ENCODE results near the gene CIB4. TPM values are rescaled to one million over a fixed set of nuclear protein-coding genes. Genes with fewer than 3 reads are reported as not detected.

Gene CIB4
- total RNA-seq, 5 donors from 2014 or later (not counting 1 experiment from before 2014, with no cell fraction given) = not detected

- no peaks in the 10 kb centered on the region for H3K36me3 ChIP-seq (ENCODE audit: control insufficient read depth in 2 of 2, extremely low read depth in 1 of 2, insufficient read depth in 1 of 2, low read length in 1 of 2)
- Mint-ChIP-seq H3K4me3 (no peak overlapping the region), H3K27ac (no peak overlapping the region), H3K27me3 (peaks cover 13 to 37% of the 10 kb centered on the region in 2 donors), H3K4me1 (peaks cover 0 to under 1% (median 0%) of the 10 kb centered on the region in 3 donors), H3K36me3 (no peaks in the 10 kb centered on the region), H3K9me3 (no peaks in the 10 kb centered on the region)
- ChIA-PET CTCF (interaction anchor here in 1 of 2 donors (0.5 to 0.6 kb wide), 2 partner anchors 245 to 731 kb away, joined by 3 to 6 read pairs; no protein-coding TSS in a partner anchor), POLR2A (no interaction called here)
- no peaks in the 10 kb centered on the region for H3K9me3 ChIP-seq
- no peak overlapping the region for H3K27ac ChIP-seq (ENCODE audit: low read length)
- no peak overlapping the region for H3K4me3 ChIP-seq (ENCODE audit: control insufficient read depth in 1 of 2, extremely low read depth in 1 of 2, low read length in 1 of 2)
- DNase-seq (no peak), ATAC-seq (replicated peaks in 1 of 4) (no peak)
- H3K4me1 ChIP-seq (ENCODE audit: control insufficient read depth in 1 of 2, extremely low read depth in 1 of 2, insufficient read depth in 2 of 2, low read length in 2 of 2) = peaks cover 0 to 2% of the 10 kb centered on the region in 2 experiments
- peaks cover 0 to 56% of the 10 kb centered on the region in 2 experiments for H3K27me3 ChIP-seq (replicated peaks in 1 of 2; ENCODE audit: control insufficient read depth in 2 of 2, extremely low read depth in 1 of 2, insufficient read depth in 2 of 2, low read length in 1 of 2)
- WGBS (ENCODE audit: insufficient coverage) = 47% methylated on average over 3 of the region's 8 CpGs
These were observed 68.6 kb downstream of the CIB4 start for GRCh38 chr2:26572591-26572990.

DNA sequence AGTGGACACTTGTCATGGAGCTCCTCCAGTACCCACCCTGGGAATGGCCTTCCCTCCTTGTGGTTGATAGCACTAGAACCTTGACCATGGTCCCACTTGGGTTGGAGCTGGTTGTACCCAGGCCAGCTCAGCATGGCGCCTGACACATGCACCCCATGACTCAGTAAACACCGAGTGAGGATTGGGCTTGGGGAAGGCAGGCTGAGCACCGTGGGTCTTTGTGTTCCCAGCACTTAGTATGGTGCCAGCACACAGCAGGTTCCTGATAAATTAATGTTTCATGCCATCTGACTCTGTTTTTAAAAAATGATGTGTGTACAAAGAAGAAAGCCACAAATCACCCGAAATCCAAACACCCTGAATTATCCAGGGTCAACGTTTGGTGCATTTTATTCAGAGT lies 69.8 kb downstream of the CIB4 start:
- WGBS (ENCODE audit: insufficient coverage) = 60% methylated on average over 1 of the region's 5 CpGs

DNA sequence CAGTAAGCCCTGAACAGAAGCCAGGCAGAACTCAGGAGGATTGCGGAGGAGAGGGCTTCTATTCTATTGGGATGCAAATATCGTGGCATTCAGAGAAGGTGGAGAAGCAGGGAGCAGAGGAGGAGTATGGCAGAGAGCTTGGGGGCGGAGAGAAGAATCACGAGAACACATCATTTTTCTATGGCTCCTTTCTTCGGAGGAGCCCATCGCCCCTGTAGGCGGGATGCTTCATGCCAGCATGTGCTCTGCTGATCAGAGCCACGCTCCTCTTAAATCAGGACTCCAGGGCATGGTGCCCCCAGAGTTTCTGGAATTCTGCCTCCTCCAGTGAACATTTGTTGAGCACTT lies 71.1 kb downstream of the CIB4 start:
- Mint-ChIP-seq H3K27me3 (peaks cover 19 to 45% of the 10 kb centered on the region in 2 donors), H3K36me3 (no peaks in the 10 kb centered on the region), H3K27ac (no peak overlapping the region), H3K9me3 (no peaks in the 10 kb centered on the region), H3K4me1 (no peaks in the 10 kb centered on the region), H3K4me3 (no peak overlapping the region)
- ChIA-PET CTCF (no interaction called here), POLR2A (no interaction called here)
- Histone ChIP-seq H3K4me1 (ENCODE audit: control insufficient read depth in 1 of 2, extremely low read depth in 1 of 2, insufficient read depth in 2 of 2, low read length in 2 of 2) (no peaks in the 10 kb centered on the region), H3K27ac (ENCODE audit: low read length) (no peak overlapping the region), H3K27me3 (replicated peaks in 1 of 2; ENCODE audit: control insufficient read depth in 2 of 2, extremely low read depth in 1 of 2, insufficient read depth in 2 of 2, low read length in 1 of 2) (peaks cover 0 to 45% of the 10 kb centered on the region in 2 experiments), H3K36me3 (ENCODE audit: control insufficient read depth in 2 of 2, extremely low read depth in 1 of 2, insufficient read depth in 1 of 2, low read length in 1 of 2) (no peaks in the 10 kb centered on the region), H3K9me3 (no peaks in the 10 kb centered on the region), H3K4me3 (ENCODE audit: control insufficient read depth in 1 of 2, extremely low read depth in 1 of 2, low read length in 1 of 2) (no peak overlapping the region)
- 81% methylated on average over 8 of the region's 8 CpGs for WGBS (ENCODE audit: insufficient coverage)
- ATAC-seq (replicated peaks in 1 of 4) = no peak
- no peak for DNase-seq

More for the DNA sequence above, 69.8 kb downstream of the CIB4 start:
- Histone ChIP-seq H3K4me3 (ENCODE audit: control insufficient read depth in 1 of 2, extremely low read depth in 1 of 2, low read length in 1 of 2) (no peak overlapping the region), H3K27me3 (replicated peaks in 1 of 2; ENCODE audit: control insufficient read depth in 2 of 2, extremely low read depth in 1 of 2, insufficient read depth in 2 of 2, low read length in 1 of 2) (peaks cover 0 to 43% of the 10 kb centered on the region in 2 experiments), H3K36me3 (ENCODE audit: control insufficient read depth in 2 of 2, extremely low read depth in 1 of 2, insufficient read depth in 1 of 2, low read length in 1 of 2) (no peaks in the 10 kb centered on the region), H3K4me1 (ENCODE audit: control insufficient read depth in 1 of 2, extremely low read depth in 1 of 2, insufficient read depth in 2 of 2, low read length in 2 of 2) (no peaks in the 10 kb centered on the region), H3K9me3 (no peaks in the 10 kb centered on the region), H3K27ac (ENCODE audit: low read length) (no peak overlapping the region)
- H3K9me3 Mint-ChIP-seq = no peaks in the 10 kb centered on the region
- peaks cover 13 to 34% of the 10 kb centered on the region in 2 donors for H3K27me3 Mint-ChIP-seq
- no peak overlapping the region for H3K4me3 Mint-ChIP-seq
- ChIA-PET POLR2A (no interaction called here), CTCF (no interaction called here)
- DNase-seq (no peak), ATAC-seq (replicated peaks in 1 of 4) (no peak)
- no peaks in the 10 kb centered on the region for H3K4me1 Mint-ChIP-seq
- no peaks in the 10 kb centered on the region for H3K36me3 Mint-ChIP-seq
- no peak overlapping the region for H3K27ac Mint-ChIP-seq

- H3K4me1 Mint-ChIP-seq = no peaks in the 10 kb centered on the region
- H3K9me3 Mint-ChIP-seq = no peaks in the 10 kb centered on the region
- no peaks in the 10 kb centered on the region for H3K4me1 ChIP-seq (ENCODE audit: control insufficient read depth in 1 of 2, extremely low read depth in 1 of 2, insufficient read depth in 2 of 2, low read length in 2 of 2)
- 89% methylated on average over 8 of the region's 12 CpGs for WGBS (ENCODE audit: insufficient coverage)
- H3K36me3 Mint-ChIP-seq = no peaks in the 10 kb centered on the region
- ChIA-PET POLR2A (no interaction called here), CTCF (no interaction called here)
- H3K9me3 ChIP-seq = no peaks in the 10 kb centered on the region
- H3K27ac Mint-ChIP-seq = no peak overlapping the region
- peaks cover 0 to 48% of the 10 kb centered on the region in 2 experiments for H3K27me3 ChIP-seq (replicated peaks in 1 of 2; ENCODE audit: control insufficient read depth in 2 of 2, extremely low read depth in 1 of 2, insufficient read depth in 2 of 2, low read length in 1 of 2)
- H3K36me3 ChIP-seq (ENCODE audit: control insufficient read depth in 2 of 2, extremely low read depth in 1 of 2, insufficient read depth in 1 of 2, low read length in 1 of 2) = no peaks in the 10 kb centered on the region
- H3K27me3 Mint-ChIP-seq = peaks cover 26 to 49% of the 10 kb centered on the region in 2 donors
- H3K4me3 ChIP-seq (ENCODE audit: control insufficient read depth in 1 of 2, extremely low read depth in 1 of 2, low read length in 1 of 2) = no peak overlapping the region
- H3K4me3 Mint-ChIP-seq = no peak overlapping the region
- ATAC-seq (replicated peaks in 1 of 4) (no peak), DNase-seq (no peak)
- no peak overlapping the region for H3K27ac ChIP-seq (ENCODE audit: low read length)
These were observed 71.7 kb downstream of the CIB4 start for GRCh38 chr2:26569216-26570082.

- Histone ChIP-seq H3K9me3 (no peaks in the 10 kb centered on the region), H3K4me3 (ENCODE audit: control insufficient read depth in 1 of 2, extremely low read depth in 1 of 2, low read length in 1 of 2) (no peak overlapping the region), H3K27ac (ENCODE audit: low read length) (no peak overlapping the region), H3K27me3 (replicated peaks in 1 of 2; ENCODE audit: control insufficient read depth in 2 of 2, extremely low read depth in 1 of 2, insufficient read depth in 2 of 2, low read length in 1 of 2) (peaks cover 2 to 51% of the 10 kb centered on the region in 2 experiments), H3K4me1 (ENCODE audit: control insufficient read depth in 1 of 2, extremely low read depth in 1 of 2, insufficient read depth in 2 of 2, low read length in 2 of 2) (no peaks in the 10 kb centered on the region), H3K36me3 (ENCODE audit: control insufficient read depth in 2 of 2, extremely low read depth in 1 of 2, insufficient read depth in 1 of 2, low read length in 1 of 2) (no peaks in the 10 kb centered on the region)
- peaks cover 0 to under 1% (median 0%) of the 10 kb centered on the region in 3 donors for H3K4me1 Mint-ChIP-seq
- peaks cover 30 to 53% of the 10 kb centered on the region in 2 donors for H3K27me3 Mint-ChIP-seq
- WGBS (ENCODE audit: insufficient coverage) = 79% methylated on average over 4 of the region's 7 CpGs
- H3K27ac Mint-ChIP-seq = no peak overlapping the region
- no peaks in the 10 kb centered on the region for H3K36me3 Mint-ChIP-seq
- ChIA-PET POLR2A (no interaction called here), CTCF (interaction anchor here in 1 of 2 donors (0.7 kb wide), 1 partner anchor 574 kb away, joined by 4 read pairs; no protein-coding TSS in a partner anchor)
- no peak overlapping the region for H3K4me3 Mint-ChIP-seq
- DNase-seq (no peak), ATAC-seq (replicated peaks in 1 of 4) (no peak)
- no peaks in the 10 kb centered on the region for H3K9me3 Mint-ChIP-seq
These were observed 72.9 kb downstream of the CIB4 start for GRCh38 chr2:26568076-26568890.

- H3K9me3 Mint-ChIP-seq = no peaks in the 10 kb centered on the region
- 67% methylated on average over 1 of the region's 3 CpGs for WGBS (ENCODE audit: insufficient coverage)
- ATAC-seq (replicated peaks in 1 of 4) = no peak
- H3K9me3 ChIP-seq = no peaks in the 10 kb centered on the region
- POLR2A ChIA-PET = no interaction called here
- no peak overlapping the region for H3K4me3 ChIP-seq (ENCODE audit: control insufficient read depth in 1 of 2, extremely low read depth in 1 of 2, low read length in 1 of 2)
- H3K27ac Mint-ChIP-seq = no peak overlapping the region
- H3K36me3 ChIP-seq (ENCODE audit: control insufficient read depth in 2 of 2, extremely low read depth in 1 of 2, insufficient read depth in 1 of 2, low read length in 1 of 2) = no peaks in the 10 kb centered on the region
- no peak overlapping the region for H3K27ac ChIP-seq (ENCODE audit: low read length)
- peaks cover 0 to 5% of the 10 kb centered on the region in 2 experiments for H3K4me1 ChIP-seq (ENCODE audit: control insufficient read depth in 1 of 2, extremely low read depth in 1 of 2, insufficient read depth in 2 of 2, low read length in 2 of 2)
- no peak for DNase-seq
- no peaks in the 10 kb centered on the region for H3K36me3 Mint-ChIP-seq
- CTCF ChIA-PET = no interaction called here
- H3K4me3 Mint-ChIP-seq = no peak overlapping the region
- H3K27me3 ChIP-seq (replicated peaks in 1 of 2; ENCODE audit: control insufficient read depth in 2 of 2, extremely low read depth in 1 of 2, insufficient read depth in 2 of 2, low read length in 1 of 2) = peaks cover 4 to 51% of the 10 kb centered on the region in 2 experiments
- peaks cover 32 to 61% of the 10 kb centered on the region in 2 donors for H3K27me3 Mint-ChIP-seq
- H3K4me1 Mint-ChIP-seq = peaks cover 5 to 7% (median 6%) of the 10 kb centered on the region in 3 donors
These were observed 73.6 kb downstream of the CIB4 start for GRCh38 chr2:26567534-26567933.

Measured in T-cell (primary cell).